Naive B cell (primary cell): ENCODE results near the gene PACSIN1. TPM values are rescaled to one million over a fixed set of nuclear protein-coding genes. Genes with fewer than 3 reads are reported as not detected.
"Not testable (repeated sequence)": the region's sequence is repeated elsewhere in the genome, so short reads cannot be mapped to it uniquely, and the experiment has no call there.

Experiments
- ATAC-seq, 2 donors: fragments of 150-1000 bp; cut with Tn5 transposase; 2 replicates each; pipeline ENCODE4 v1.10.0; 2021; ENCODE audit warnings: low read depth in 2 of 2, mild to moderate bottlenecking in 2 of 2, moderate library complexity in 2 of 2
- DNase-seq: peaks from one replicate; pipeline ENCODE4 v3.0.0; 2022
- H3K27ac Mint-ChIP-seq, 6 donors: one replicate each; pipeline ENCODE4 v1.8.0; 2020 to 2022; ENCODE audit warnings: mild to moderate bottlenecking in 6 of 6, mixed read lengths in 6 of 6, moderate library complexity in 5 of 6, inconsistent platforms in 2 of 6
- H3K27me3 Mint-ChIP-seq, 3 donors: one replicate each; pipeline ENCODE4 v1.8.0; 2021 to 2022; ENCODE audit warnings: mixed read lengths in 3 of 3, mild to moderate bottlenecking in 1 of 3
- H3K36me3 Mint-ChIP-seq, 2 donors: one replicate each; pipeline ENCODE4 v1.8.0; 2020 to 2022; ENCODE audit warnings: mixed read lengths in 2 of 2, inconsistent platforms in 1 of 2, mild to moderate bottlenecking in 1 of 2
- H3K4me1 Mint-ChIP-seq, 3 donors: one replicate each; pipeline ENCODE4 v1.8.0; 2020 to 2022; ENCODE audit warnings: mixed read lengths in 3 of 3, inconsistent platforms in 1 of 3, mild to moderate bottlenecking in 1 of 3, moderate library complexity in 1 of 3
- H3K4me3 Mint-ChIP-seq, 8 donors: one replicate each; pipeline ENCODE4 v1.8.0; 2020 to 2022; ENCODE audit warnings: mild to moderate bottlenecking in 8 of 8, mixed read lengths in 8 of 8, moderate library complexity in 8 of 8, inconsistent platforms in 2 of 8
- H3K9me3 Mint-ChIP-seq, 7 donors: one replicate each; pipeline ENCODE4 v1.8.0; 2020 to 2022; ENCODE audit warnings: mixed read lengths in 7 of 7, mild to moderate bottlenecking in 5 of 7, inconsistent platforms in 2 of 7, moderate library complexity in 1 of 7
- polyA plus RNA-seq, 6 donors: library from polyadenylated mRNA; unstranded; fragments of 300-500 nt; fragmentation: Illumina TruSeq; gene quantifications; one replicate each; pipeline ENCODE4 v1.2.3, GENCODE V29; 2021; ENCODE audit warnings: low read depth in 6 of 6

The PACSIN1 gene
- polyA plus RNA-seq, 6 donors from 2014 or later, result not detected

DNA sequence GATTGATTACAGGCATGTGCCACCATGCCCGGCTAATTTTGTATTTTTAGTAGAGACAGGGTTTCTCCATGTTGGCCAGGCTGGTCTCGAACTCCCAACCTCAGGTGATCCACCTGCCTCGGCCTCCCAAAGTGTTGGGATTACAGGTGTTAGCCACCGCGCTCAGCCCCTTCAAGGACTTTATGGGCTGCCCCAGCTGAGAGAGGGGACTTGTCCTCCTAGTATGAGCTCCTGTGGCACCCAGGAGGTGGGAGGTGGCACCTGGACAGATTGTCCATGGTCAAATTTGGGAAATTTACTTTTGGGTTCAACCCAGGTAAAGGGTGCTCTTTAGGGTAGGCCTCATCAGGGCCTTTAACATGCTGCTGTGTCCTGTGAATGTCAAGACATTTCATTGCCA lies 17.9 kb downstream of the PACSIN1 start:
- ATAC-seq, H3K36me3 Mint-ChIP-seq, H3K4me3 Mint-ChIP-seq, H3K27ac Mint-ChIP-seq, H3K9me3 Mint-ChIP-seq, DNase-seq, H3K27me3 Mint-ChIP-seq: not testable (repeated sequence)
- H3K4me1 Mint-ChIP-seq, result peaks cover 8 to 16% (median 14%) of the 10 kb centered on the region in 3 donors

DNA sequence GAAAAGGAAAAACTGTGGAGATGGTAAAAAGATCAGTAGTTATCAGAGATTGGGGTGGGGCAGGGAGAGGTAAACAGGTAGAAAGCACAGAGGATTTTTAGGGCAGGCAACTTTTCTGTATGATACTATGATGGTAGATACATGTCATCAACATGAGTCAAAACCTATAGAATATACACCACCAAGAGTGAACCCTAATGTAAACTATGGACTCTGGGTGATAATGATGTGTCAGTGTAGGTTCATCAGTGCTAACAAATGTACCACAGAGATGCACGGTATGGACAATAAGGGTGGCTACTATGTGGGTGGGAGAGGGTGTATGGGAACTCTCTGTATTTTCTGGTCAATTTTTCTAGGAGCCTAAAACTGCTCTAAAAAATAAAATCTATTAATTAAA lies 18.5 kb downstream of the PACSIN1 start:
- H3K4me3 Mint-ChIP-seq, result no peak overlapping the region

DNA sequence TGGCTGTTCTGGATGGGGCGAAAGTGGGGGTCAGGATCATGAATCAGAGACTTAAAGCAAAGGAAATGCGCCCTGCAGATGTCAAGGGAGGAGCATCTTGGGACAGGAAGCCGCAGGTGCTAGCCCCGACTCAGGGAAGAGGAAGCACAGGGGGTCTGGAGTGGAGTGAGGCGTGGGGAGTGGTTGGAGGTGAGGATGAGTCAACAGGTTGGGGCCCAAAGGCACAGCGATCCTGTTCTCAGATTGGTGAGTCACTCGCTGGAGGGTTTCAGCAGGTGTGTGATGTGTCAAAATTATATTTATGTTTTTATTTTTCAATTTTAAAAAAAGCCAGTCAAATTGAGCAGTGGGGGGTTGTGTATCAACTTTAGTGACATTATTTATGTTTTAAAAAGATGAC lies 19.0 kb downstream of the PACSIN1 start:
- Mint-ChIP-seq H3K36me3 (no peaks in the 10 kb centered on the region), H3K4me3 (peak overlapping the region in 2 of 8 donors; percentile 26 to 27), H3K27me3 (peaks cover 0 to 8% (median 0%) of the 10 kb centered on the region in 3 donors), H3K27ac (peak overlapping the region in 3 of 6 donors; percentile 3 to 94 (median 13)), H3K9me3 (no peaks in the 10 kb centered on the region), H3K4me1 (peaks cover 8 to 16% (median 14%) of the 10 kb centered on the region in 3 donors)
- DNase-seq, result peak; percentile 6
- ATAC-seq, result peak; percentile 58 to 67

More for the DNA sequence above, 18.5 kb downstream of the PACSIN1 start:
- Mint-ChIP-seq H3K36me3 (no peaks in the 10 kb centered on the region), H3K27me3 (peaks cover 0 to 8% (median 0%) of the 10 kb centered on the region in 3 donors), H3K9me3 (no peaks in the 10 kb centered on the region), H3K27ac (peak overlapping the region in 1 of 6 donors; percentile 10), H3K4me1 (peaks cover 8 to 16% (median 14%) of the 10 kb centered on the region in 3 donors)
- ATAC-seq (no peak), DNase-seq (no peak)

DNA sequence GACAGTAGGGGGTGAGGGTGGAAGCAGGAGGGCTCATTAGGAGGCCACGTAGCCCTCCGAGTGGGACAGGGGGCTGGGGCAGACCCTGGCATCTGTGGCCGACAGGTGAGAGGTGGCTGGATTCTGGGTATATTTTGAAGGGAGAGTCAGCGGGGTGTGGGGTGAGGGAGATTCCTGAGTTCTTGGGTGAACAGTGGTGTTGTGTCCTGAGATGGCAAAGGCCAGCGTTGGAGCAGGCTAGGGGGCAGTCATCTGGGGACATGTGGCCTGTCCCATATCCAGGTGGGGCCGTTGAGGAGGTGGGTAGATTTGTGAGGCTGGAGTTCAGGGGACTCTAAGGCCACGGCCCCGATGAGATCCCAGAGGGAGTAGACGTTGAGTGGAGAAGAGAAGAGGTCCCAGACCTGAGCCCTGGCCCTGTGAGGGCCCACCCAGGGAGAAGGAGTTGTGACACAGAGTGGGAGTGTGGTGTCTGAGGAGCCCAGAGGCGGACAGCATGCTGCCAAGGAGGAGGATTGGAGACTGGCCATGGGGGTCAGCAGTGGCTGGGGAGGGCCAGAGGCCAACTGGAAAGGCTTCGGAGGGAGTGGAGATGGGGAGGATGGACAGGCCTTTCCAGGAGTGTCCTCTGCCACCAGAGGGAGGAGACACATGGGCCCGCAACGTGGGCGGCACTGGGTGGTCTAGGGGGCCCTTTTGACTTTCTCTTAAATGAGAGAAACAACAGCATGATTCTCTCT lies 19.6 kb downstream of the PACSIN1 start:
- no peak for ATAC-seq
- Mint-ChIP-seq H3K9me3 (no peaks in the 10 kb centered on the region), H3K4me1 (peaks cover 8 to 16% (median 14%) of the 10 kb centered on the region in 3 donors), H3K36me3 (no peaks in the 10 kb centered on the region), H3K27me3 (peaks cover 0 to 8% (median 0%) of the 10 kb centered on the region in 3 donors), H3K4me3 (no peak overlapping the region), H3K27ac (peak overlapping the region in 3 of 6 donors; percentile 13 to 59 (median 25))
- no peak for DNase-seq

DNA sequence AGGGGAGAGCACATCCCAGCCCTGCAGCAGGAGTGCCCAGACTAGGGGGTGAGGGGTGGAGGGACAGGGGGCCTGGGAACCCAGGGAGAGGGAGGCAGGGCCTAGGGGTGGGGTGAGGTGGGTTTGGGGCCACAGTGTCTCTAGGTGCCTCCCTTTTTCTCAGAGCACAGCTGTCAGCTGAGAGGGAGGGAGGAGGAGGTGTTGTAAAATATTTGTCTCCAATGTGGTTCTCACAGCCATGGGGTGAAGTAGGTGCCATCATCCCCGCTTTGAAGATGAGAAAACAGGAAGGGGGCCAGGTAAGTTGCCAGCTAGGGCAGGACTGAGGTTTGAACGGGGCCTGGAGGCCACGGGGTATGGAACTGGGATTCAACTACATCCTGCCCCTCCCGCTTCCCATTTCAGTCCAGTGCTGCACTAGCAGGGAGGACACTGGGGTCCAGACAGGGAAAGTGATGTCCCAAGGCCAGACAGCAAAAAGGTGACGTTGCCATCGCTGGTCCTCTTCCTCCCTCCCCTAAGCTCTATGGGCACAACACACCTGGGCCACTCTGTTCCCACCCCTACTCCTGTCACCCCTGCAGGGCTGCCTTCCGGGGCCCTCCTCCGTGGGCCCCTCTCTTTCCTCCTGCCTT lies 20.3 kb downstream of the PACSIN1 start:
- ATAC-seq (no peak), DNase-seq (no peak)
- no peaks in the 10 kb centered on the region for H3K36me3 Mint-ChIP-seq
- peak overlapping the region in 1 of 6 donors; percentile 82 for H3K27ac Mint-ChIP-seq
- H3K27me3 Mint-ChIP-seq, result peaks cover 0 to 8% (median 0%) of the 10 kb centered on the region in 3 donors
- H3K4me3 Mint-ChIP-seq, result peak overlapping the region in 1 of 8 donors; percentile 3
- H3K4me1 Mint-ChIP-seq, result peaks cover 8 to 16% (median 14%) of the 10 kb centered on the region in 3 donors
- no peaks in the 10 kb centered on the region for H3K9me3 Mint-ChIP-seq

DNA sequence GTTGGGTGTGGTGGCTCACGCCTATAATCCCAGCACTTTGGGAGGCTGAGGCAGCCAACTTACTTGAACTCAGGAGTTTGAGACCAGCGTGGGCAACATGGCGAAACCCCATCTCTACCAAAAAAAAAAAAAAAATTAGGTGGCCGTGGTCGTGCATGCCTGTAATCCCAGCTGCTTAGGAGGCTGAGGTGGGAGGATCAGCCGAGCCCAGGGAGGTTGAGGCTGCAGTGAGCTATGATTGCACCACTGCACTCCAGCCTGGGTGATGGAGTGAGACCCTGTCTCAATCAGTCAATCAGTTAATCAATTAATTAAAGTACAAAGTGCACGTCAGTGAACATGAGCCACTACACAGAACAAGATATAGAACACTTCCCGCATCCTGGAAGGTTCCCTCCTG lies 21.0 kb downstream of the PACSIN1 start:
- ATAC-seq, H3K27me3 Mint-ChIP-seq, H3K27ac Mint-ChIP-seq, DNase-seq, H3K4me3 Mint-ChIP-seq, H3K9me3 Mint-ChIP-seq, H3K36me3 Mint-ChIP-seq: not testable (repeated sequence)
- peaks cover 8 to 16% (median 14%) of the 10 kb centered on the region in 3 donors for H3K4me1 Mint-ChIP-seq

DNA sequence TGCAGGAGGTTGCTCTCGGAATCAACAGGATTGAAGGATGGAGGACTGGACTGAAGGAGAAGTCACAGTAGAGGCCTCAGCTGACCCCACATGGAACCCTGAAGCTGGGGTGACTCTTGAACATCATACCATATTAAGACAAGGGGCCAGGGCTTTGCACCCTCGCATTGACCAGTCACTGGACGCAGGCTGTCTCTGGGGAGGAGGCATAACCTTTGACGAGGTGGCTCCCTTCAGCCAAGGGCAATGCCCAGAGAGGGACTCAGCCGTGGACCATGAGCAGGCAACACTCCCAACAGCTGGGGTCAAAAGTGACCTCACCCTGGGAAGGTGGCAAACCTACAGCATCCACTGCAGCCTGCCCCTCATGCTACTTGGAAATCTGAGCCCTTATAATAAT lies 21.7 kb downstream of the PACSIN1 start:
- no peak overlapping the region for H3K27ac Mint-ChIP-seq

DNA sequence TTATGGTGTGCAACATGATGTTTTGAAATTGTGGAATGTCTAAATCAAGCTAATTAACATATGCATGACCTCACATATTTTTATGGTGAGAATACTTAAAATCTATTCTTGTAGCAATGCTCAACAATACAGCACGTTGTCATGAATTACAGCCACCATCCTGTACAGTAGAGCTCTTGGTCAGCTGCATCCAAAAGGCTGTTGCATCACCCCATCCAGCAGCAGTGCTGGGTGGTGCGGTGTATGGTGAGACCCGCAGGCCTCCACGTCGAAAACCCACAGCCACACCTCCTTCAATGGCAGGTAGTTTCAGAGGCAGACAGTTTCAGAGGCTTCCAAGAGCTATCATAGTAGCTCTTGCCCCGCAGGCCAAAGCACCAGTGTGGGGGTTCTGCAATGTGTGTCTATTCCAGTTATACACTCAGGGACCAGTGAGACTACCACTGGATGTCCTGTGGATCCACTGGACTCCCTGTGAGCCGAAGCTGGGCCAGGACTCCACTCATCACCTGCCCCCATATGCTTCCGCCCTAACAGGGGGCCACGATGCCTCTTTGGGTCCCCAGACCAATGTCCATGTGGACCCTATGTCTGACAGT lies 23.4 kb downstream of the PACSIN1 start:
- no peak overlapping the region for H3K27ac Mint-ChIP-seq
- DNase-seq, result no peak
- H3K36me3 Mint-ChIP-seq, result no peaks in the 10 kb centered on the region
- peaks cover 0 to 2% (median 0%) of the 10 kb centered on the region in 7 donors for H3K9me3 Mint-ChIP-seq
- no peak for ATAC-seq
- H3K4me3 Mint-ChIP-seq, result no peak overlapping the region
- peaks cover 0 to 8% (median 0%) of the 10 kb centered on the region in 3 donors for H3K27me3 Mint-ChIP-seq
- H3K4me1 Mint-ChIP-seq, result peaks cover 8 to 16% (median 11%) of the 10 kb centered on the region in 3 donors

More for the DNA sequence above, 21.7 kb downstream of the PACSIN1 start:
- Mint-ChIP-seq H3K27me3 (peaks cover 0 to 8% (median 0%) of the 10 kb centered on the region in 3 donors), H3K9me3 (no peaks in the 10 kb centered on the region), H3K4me1 (peaks cover 8 to 16% (median 14%) of the 10 kb centered on the region in 3 donors), H3K4me3 (peak overlapping the region in 1 of 8 donors; percentile 22), H3K36me3 (no peaks in the 10 kb centered on the region)
- DNase-seq (no peak), ATAC-seq (no peak)

DNA sequence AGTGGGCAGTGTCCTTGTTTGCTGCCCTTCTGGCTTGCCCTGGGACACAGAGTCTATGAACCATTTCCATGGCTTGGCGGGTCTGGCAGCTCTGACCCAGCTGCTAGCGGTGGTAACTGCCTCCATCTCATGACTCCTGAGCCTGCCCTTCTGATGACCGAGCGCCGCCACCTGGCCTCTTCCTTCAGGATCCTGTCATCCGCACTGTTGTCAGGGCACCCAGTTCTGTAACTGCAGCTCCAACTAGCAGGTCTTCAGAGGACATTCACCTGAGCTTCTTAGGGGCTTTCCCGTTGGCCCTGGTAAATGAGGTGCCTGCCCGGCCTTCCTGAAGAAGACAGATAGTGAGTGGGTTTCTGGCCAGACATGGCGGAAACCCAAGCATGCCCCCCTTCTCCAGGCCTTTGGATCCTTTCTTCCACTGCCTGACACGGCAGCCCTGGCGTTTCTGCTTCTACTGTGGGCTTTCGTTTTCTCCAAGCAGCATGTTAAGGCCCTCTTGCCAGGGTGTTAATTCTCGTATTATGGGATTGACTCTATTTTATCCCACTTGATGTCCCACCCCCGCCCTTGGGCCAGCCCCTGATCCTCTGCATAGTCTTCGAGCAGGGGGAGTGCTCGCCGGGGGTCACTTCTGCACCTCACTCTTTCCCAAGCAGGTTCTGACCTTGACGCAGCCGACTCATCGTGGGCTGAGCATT lies 24.7 kb downstream of the PACSIN1 start:
- ATAC-seq, result no peak
- no peak for DNase-seq
- H3K4me1 Mint-ChIP-seq, result peaks cover 0 to 4% (median 0%) of the 10 kb centered on the region in 3 donors
- no peak overlapping the region for H3K27ac Mint-ChIP-seq
- no peaks in the 10 kb centered on the region for H3K36me3 Mint-ChIP-seq
- peaks cover 0 to 2% (median 0%) of the 10 kb centered on the region in 7 donors for H3K9me3 Mint-ChIP-seq
- H3K4me3 Mint-ChIP-seq, result no peak overlapping the region
- peaks cover 0 to 8% (median 4%) of the 10 kb centered on the region in 3 donors for H3K27me3 Mint-ChIP-seq

DNA sequence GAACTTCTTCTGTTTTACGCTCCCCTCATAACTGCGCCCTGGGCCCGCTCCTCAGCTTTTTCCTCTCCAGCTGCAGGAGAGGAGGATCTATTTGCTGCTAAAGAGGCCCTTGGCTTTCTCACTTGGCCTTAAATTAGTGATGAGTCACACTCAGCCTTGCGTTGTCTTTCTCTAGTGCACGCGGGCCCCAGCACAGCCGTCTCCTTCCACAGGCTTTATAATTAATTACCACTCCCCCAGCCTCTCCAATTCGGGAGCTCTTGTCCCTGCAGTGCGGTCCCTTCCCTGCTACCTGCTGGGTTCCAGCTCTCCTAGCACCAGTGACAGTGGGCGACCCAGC lies 25.2 kb downstream of the PACSIN1 start:
- Mint-ChIP-seq H3K4me3 (no peak overlapping the region), H3K36me3 (no peaks in the 10 kb centered on the region), H3K4me1 (no peaks in the 10 kb centered on the region), H3K27me3 (peaks cover 0 to 8% (median 0%) of the 10 kb centered on the region in 3 donors), H3K27ac (no peak overlapping the region), H3K9me3 (peaks cover 0 to 2% (median 0%) of the 10 kb centered on the region in 7 donors)
- no peak for ATAC-seq
- no peak for DNase-seq

DNA sequence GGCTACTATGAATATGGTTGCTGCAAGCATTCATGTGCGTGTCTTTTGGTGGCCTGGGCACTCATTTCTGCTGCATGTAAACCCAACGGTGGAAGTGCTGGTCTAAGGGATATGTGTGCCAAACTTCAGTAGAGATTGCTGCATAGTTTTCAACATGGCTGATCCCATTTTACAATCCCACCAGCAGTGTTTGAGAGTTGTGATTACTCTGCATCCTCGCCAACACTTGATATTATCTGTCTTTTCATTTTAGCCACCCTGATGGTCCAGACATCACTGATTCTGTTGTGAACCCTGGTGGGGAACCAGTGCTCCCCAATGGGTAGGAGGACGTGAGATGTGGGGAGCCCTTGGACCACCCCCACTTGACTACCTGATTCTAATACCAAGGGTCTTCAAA lies 27.5 kb downstream of the PACSIN1 start:
- Mint-ChIP-seq H3K4me3 (peak overlapping the region in 1 of 8 donors; percentile 63), H3K27me3 (peaks cover 0 to 8% (median 6%) of the 10 kb centered on the region in 3 donors), H3K4me1 (no peaks in the 10 kb centered on the region), H3K27ac (no peak overlapping the region), H3K9me3 (peaks cover 0 to 2% (median 0%) of the 10 kb centered on the region in 7 donors), H3K36me3 (no peaks in the 10 kb centered on the region)
- ATAC-seq, result no peak
- no peak for DNase-seq

DNA sequence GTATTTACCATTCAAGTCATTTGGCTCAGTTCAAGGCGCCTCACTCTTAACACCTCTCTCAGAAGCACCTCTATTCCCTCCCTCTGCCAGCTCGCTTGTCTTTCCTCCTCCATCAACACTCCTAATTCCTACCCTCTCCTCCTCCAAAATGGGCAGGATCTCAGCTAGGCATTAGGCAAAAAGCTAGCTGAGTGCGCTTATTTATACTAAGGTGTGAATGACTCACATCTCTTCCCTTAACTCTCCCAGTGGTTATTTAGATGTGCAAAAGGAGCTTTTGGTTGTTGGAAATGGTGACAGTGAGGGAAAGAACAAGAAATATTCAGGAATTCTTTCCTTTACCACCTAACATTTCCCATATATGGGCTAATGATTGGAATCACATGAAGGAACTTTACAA lies 29.1 kb downstream of the PACSIN1 start:
- Mint-ChIP-seq H3K27ac (no peak overlapping the region), H3K4me1 (no peaks in the 10 kb centered on the region)

DNA sequence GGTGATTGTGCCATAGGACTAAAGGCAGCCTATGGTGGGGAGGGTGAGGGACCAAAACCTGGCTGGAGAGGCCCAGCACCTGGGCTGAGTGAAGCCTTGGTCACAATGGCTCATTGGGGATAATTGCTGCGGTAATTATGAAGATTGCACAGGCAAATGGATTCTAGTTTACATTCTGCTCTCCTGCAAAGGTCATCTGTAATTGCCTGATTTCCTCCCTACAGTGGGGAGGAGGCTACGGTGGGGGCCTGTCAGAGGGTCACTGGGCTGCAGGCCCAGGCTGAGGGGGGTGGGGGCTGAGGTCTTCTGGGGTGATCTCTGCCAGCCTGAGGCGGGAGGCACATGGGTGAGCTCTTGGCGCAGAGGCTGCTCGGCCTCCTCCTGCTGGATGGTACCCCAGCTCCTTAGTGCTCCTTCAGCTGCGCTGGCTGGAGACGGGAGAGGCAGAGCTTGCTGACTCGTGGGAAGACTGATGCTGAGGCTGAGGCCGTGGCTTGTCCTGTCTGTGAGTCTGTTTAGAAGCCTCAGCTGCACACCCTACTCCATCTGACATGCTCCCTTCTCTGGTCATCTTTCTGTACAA lies 30.3 kb downstream of the PACSIN1 start:
- no peaks in the 10 kb centered on the region for H3K4me1 Mint-ChIP-seq
- H3K4me3 Mint-ChIP-seq, result no peak overlapping the region
- H3K9me3 Mint-ChIP-seq, result peaks cover 0 to 16% (median 8%) of the 10 kb centered on the region in 7 donors
- DNase-seq (no peak), ATAC-seq (no peak)
- no peak overlapping the region for H3K27ac Mint-ChIP-seq
- no peaks in the 10 kb centered on the region for H3K36me3 Mint-ChIP-seq
- peaks cover 0 to 10% (median 8%) of the 10 kb centered on the region in 3 donors for H3K27me3 Mint-ChIP-seq

More for the DNA sequence above, 29.1 kb downstream of the PACSIN1 start:
- Mint-ChIP-seq H3K4me3 (peak overlapping the region in 1 of 8 donors; percentile 44), H3K36me3 (no peaks in the 10 kb centered on the region), H3K9me3 (peaks cover 0 to 7% (median 2%) of the 10 kb centered on the region in 7 donors), H3K27me3 (peaks cover 0 to 8% (median 6%) of the 10 kb centered on the region in 3 donors)
- no peak for ATAC-seq
- DNase-seq, result no peak
